ENCODE results near the gene WDFY2.

GRCh38 chr13:51576754-51577153, 7.5 kb upstream of the WDFY2 start:
- TF ChIP-seq POLR2A (IDR thresholded peaks at IDR 0.05) = no peak
- TF ChIP-seq CTCF (IDR thresholded peaks at IDR 0.05) = no peak
